OCI-LY1 (cell line): Measurements from ENCODE around the gene NR2C1.

Experiments
- EZH2 ChIP-seq: fragments of 200-600 bp; sonication (generic), shearing (Covaris generic); IDR thresholded peaks from 2 replicates; pipeline ENCODE4 v1.8.0; 2017; ENCODE audit warnings: borderline replicate concordance, mixed run types, mild to moderate bottlenecking, antibody characterized with exemption, low read length, moderate library complexity, mixed read lengths
- TF ChIP-seq, protein P1 (sequence below): fragments of 200-600 bp; sonication (generic), shearing (Covaris generic); IDR thresholded peaks from 2 replicates; pipeline ENCODE4 v1.5.1; 2017; ENCODE audit warnings: mild to moderate bottlenecking, antibody characterized with exemption, low read length, moderate library complexity, mixed read lengths

DNA sequence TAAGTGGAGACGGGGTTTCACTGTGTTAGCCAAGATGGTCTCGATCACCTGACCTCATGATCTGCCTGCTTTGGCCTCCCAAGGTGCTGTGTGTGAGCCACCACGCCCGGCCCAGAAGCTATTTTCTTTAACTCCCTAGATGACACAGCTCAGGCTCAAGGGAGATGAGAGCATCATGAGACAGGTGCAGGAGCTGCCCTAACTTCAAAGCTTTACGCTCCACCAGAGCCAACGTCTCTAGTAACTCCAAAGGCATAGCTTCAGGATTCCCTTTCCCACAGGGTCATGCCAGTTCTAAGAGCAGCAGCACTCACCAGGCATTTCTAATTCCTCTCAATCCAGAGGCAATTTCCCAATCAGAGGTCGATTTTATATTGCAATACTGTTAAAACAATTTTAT, 91.0 kb downstream of the NR2C1 start:
- TF ChIP-seq, protein P1, sequence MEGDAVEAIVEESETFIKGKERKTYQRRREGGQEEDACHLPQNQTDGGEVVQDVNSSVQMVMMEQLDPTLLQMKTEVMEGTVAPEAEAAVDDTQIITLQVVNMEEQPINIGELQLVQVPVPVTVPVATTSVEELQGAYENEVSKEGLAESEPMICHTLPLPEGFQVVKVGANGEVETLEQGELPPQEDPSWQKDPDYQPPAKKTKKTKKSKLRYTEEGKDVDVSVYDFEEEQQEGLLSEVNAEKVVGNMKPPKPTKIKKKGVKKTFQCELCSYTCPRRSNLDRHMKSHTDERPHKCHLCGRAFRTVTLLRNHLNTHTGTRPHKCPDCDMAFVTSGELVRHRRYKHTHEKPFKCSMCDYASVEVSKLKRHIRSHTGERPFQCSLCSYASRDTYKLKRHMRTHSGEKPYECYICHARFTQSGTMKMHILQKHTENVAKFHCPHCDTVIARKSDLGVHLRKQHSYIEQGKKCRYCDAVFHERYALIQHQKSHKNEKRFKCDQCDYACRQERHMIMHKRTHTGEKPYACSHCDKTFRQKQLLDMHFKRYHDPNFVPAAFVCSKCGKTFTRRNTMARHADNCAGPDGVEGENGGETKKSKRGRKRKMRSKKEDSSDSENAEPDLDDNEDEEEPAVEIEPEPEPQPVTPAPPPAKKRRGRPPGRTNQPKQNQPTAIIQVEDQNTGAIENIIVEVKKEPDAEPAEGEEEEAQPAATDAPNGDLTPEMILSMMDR = no peak
- no peak for TF ChIP-seq EZH2
